ENCODE results near the gene CRYGN.

The CRYGN gene

GRCh38 chr7:151459726-151460473 lies 20.0 kb upstream of the CRYGN start:
- DNase-seq = no peak

- no peak for DNase-seq
These were observed 17.6 kb upstream of the CRYGN start for GRCh38 chr7:151457534-151457933.

GRCh38 chr7:151456782-151457181 lies 16.8 kb upstream of the CRYGN start:
- DNase-seq = no peak

- no peak for DNase-seq
These were observed 16.3 kb upstream of the CRYGN start for GRCh38 chr7:151456276-151456675.

- no peak for DNase-seq
These were observed 15.7 kb upstream of the CRYGN start for GRCh38 chr7:151455690-151456089.

GRCh38 chr7:151454932-151455530 lies 15.1 kb upstream of the CRYGN start:
- no peak for DNase-seq

GRCh38 chr7:151454305-151454704 lies 14.4 kb upstream of the CRYGN start:
- no peak for DNase-seq

GRCh38 chr7:151453326-151453791 lies 13.4 kb upstream of the CRYGN start:
- no peak for DNase-seq

- no peak for DNase-seq
These were observed 12.9 kb upstream of the CRYGN start for GRCh38 chr7:151452680-151453325.

- no peak for DNase-seq
These were observed 12.0 kb upstream of the CRYGN start for GRCh38 chr7:151451626-151452571.

GRCh38 chr7:151451156-151451555 lies 11.2 kb upstream of the CRYGN start:
- no peak for DNase-seq

- DNase-seq = no peak
These were observed 10.0 kb upstream of the CRYGN start for GRCh38 chr7:151449990-151450389.

GRCh38 chr7:151448261-151449252 lies 8.6 kb upstream of the CRYGN start:
- DNase-seq = no peak

- no peak for DNase-seq
These were observed 7.9 kb upstream of the CRYGN start for GRCh38 chr7:151447901-151448260.

GRCh38 chr7:151447312-151447711 lies 7.4 kb upstream of the CRYGN start:
- no peak for DNase-seq

GRCh38 chr7:151446412-151446811 lies 6.5 kb upstream of the CRYGN start:
- no peak for DNase-seq

- DNase-seq = no peak
These were observed 4.7 kb upstream of the CRYGN start for GRCh38 chr7:151444632-151445031.

- DNase-seq = no peak
These were observed 3.0 kb upstream of the CRYGN start for GRCh38 chr7:151442776-151443496.

GRCh38 chr7:151440799-151441445 lies 981 bp upstream of the CRYGN start:
- DNase-seq = no peak

GRCh38 chr7:151438864-151439601 lies 908 bp downstream of the CRYGN start:
- no peak for DNase-seq

Measured in GDM1 (cell line).